NB4 (cell line): ENCODE data around the gene DOCK7.

Experiments used
- DNase-seq: peaks from one replicate; pipeline ENCODE4 v3.0.0; 2010; ENCODE audit warnings: low read depth
- H3K4me3 ChIP-seq: one replicate; pipeline ENCODE4 v1.5.1; 2011; ENCODE audit warnings: mild to moderate bottlenecking, low read depth, low read length, moderate library complexity
- CTCF ChIP-seq: IDR thresholded peaks from one replicate; pipeline ENCODE4 v1.5.1; 2012; ENCODE audit warnings: low read depth, low read length
- MAX ChIP-seq: IDR thresholded peaks from 2 replicates; pipeline ENCODE4 v1.6.1; 2011; ENCODE audit warnings: low read depth, low read length
- MYC ChIP-seq: IDR thresholded peaks from 2 replicates; pipeline ENCODE4 v1.6.1; 2011; ENCODE audit warnings: low read depth, low read length
- POLR2A ChIP-seq: IDR thresholded peaks from 2 replicates; pipeline ENCODE4 v1.6.1; 2011; ENCODE audit warnings: mild to moderate bottlenecking; ENCODE audit not compliant: insufficient read length; ENCODE audit errors: extremely low read depth

The DOCK7 gene

GRCh38 chr1:62420214-62420613, 268.0 kb downstream of the DOCK7 start:
- TF ChIP-seq MAX: no peak
- no peak for TF ChIP-seq POLR2A
- TF ChIP-seq CTCF: no peak
- no peak for TF ChIP-seq MYC
- no peak for DNase-seq
- H3K4me3 ChIP-seq: no peak overlapping the region

GRCh38 chr1:62417351-62417999, 270.7 kb downstream of the DOCK7 start:
- H3K4me3 ChIP-seq: no peak overlapping the region
- TF ChIP-seq POLR2A: no peak
- TF ChIP-seq MYC: no peak
- TF ChIP-seq MAX: no peak
- no peak for TF ChIP-seq CTCF
- no peak for DNase-seq

- H3K4me3 ChIP-seq: no peak overlapping the region
- TF ChIP-seq MAX (no peak), POLR2A (no peak), MYC (no peak), CTCF (no peak)
- DNase-seq: no peak
These were observed 272.5 kb downstream of the DOCK7 start for GRCh38 chr1:62415687-62416086.

- DNase-seq: peak; percentile 57
- TF ChIP-seq CTCF (peak; percentile 50), POLR2A (no peak), MAX (peak; percentile 49; the same call in 1 of the 2 replicates)
These were observed 280.7 kb downstream of the DOCK7 start for GRCh38 chr1:62407398-62408009.

GRCh38 chr1:62406576-62406975, 281.6 kb downstream of the DOCK7 start:
- no peak overlapping the region for H3K4me3 ChIP-seq
- DNase-seq: no peak
- no peak for TF ChIP-seq MYC
- no peak for TF ChIP-seq MAX
- no peak for TF ChIP-seq CTCF
- no peak for TF ChIP-seq POLR2A

More at GRCh38 chr1:62407398-62408009, 280.7 kb downstream of the DOCK7 start:
- H3K4me3 ChIP-seq: no peak overlapping the region
